ENCODE results near the gene NLGN4X.

NLGN4X gene

GRCh38 chrX:5842601-5843000 lies 386.1 kb downstream of the NLGN4X start:
- no peak for DNase-seq
